Activated T-cell treated with anti-CD3 and anti-CD28 coated beads for 24 hours (primary cell): Measurements from ENCODE around the gene SEMA5B.

Experiments
- DNase-seq: peaks from one replicate; pipeline ENCODE4 v3.0.0-alpha.2; 2020; ENCODE audit warnings: low read depth

SEMA5B gene

GRCh38 chr3:123054931-123055330, 27.4 kb upstream of the SEMA5B start:
- DNase-seq: no peak

GRCh38 chr3:123054109-123054778, 26.7 kb upstream of the SEMA5B start:
- no peak for DNase-seq

DNA sequence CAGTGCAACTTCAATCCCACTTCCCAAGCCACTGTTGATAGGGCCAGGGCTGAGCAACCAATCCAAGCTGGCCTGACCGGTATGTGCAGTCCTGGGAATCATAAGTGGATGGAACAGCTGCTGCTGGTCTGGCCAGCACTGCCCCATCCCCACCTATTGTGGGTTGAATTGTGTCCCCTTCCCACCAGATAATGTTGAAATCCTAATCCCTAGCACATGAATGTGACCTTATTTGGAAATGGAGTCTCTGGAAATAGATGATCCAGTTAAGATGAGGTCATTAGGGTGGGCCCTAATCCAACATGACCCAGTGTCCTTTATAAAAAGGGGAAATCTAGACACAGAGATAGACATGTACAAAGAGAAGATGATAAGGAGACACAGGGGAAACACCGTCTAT, 25.5 kb upstream of the SEMA5B start:
- no peak for DNase-seq

- DNase-seq: no peak
These were observed 23.1 kb upstream of the SEMA5B start for GRCh38 chr3:123050666-123051065.

- DNase-seq: no peak
These were observed 21.1 kb upstream of the SEMA5B start for GRCh38 chr3:123048480-123049237.

- DNase-seq: no peak
These were observed 19.4 kb upstream of the SEMA5B start for GRCh38 chr3:123047062-123047319.

DNA sequence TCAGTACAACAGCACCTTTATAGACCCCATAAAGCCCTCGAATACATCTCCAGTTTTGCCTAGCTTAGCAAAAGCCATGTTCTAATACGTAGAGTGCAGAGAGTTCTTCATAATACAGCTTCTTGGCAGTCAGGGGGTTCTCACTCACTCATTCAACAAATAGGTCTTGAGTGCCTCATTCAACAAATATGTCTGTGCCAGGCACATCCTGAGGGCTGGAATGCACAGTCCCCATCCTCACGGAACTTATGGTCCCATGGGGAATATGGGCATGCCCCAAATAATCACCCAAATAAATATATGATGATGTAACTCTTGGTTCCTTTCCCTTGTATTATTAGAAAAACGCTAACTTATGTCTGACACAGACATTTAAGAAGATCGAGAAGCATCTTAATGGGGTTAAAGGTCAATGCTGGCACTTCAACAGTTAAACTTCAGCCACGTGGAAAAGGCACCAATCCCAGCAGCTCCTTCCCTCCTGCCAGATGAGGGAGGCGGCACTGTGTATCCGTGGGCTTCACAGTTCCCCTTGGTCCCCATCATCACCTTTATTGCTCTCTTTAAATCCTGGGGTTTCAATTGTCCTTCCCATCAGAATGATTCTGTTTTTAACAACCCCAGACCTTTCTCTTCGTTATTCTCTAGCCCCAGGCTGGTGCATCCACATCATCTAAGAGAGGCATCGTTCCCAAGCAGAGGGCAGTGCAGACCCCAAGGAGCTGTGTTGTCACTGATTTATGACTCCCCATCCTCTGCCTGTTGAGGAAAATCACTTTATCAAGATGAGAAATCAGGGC, 18.9 kb upstream of the SEMA5B start:
- DNase-seq: no peak

DNA sequence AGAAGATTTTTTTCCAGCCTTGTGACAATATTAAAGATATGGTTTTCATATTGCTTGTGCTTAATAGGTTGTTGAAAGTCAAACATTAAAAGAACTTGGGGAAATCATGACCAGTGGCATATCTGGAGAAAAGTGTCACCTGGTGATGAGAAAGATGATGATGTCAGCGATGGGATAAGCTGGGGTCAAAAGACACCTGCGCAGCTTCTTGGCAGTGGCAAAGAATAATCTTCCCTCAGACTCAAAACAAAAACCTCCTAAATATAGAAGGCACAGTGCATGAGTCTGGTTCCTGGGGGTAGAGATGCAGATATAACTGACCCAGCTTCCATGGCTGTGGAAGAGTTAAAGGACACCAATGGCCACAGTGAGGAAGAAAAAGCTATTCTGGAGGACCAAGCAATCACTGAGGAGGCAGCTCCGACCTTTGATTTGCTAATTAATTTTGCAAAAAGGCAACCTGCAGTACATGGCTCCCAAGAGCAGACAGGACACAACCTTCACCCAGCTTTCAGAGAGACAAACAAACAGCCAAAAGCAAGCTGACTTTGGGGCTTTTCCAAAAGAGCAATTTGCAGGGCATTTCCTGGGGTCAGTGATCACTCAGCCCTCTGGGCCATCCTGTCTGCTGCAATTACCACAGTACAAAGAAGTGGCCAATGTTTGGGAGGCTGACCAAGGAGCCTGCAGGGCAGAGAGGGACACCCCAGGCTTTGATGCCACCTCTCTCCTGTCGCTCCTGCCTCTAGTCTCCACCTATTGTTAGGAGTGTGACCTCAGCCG, 17.6 kb upstream of the SEMA5B start:
- no peak for DNase-seq

GRCh38 chr3:123042413-123042812, 14.8 kb upstream of the SEMA5B start:
- no peak for DNase-seq

GRCh38 chr3:123039178-123039577, 11.6 kb upstream of the SEMA5B start:
- DNase-seq: no peak

GRCh38 chr3:123038751-123039150, 11.2 kb upstream of the SEMA5B start:
- no peak for DNase-seq

DNA sequence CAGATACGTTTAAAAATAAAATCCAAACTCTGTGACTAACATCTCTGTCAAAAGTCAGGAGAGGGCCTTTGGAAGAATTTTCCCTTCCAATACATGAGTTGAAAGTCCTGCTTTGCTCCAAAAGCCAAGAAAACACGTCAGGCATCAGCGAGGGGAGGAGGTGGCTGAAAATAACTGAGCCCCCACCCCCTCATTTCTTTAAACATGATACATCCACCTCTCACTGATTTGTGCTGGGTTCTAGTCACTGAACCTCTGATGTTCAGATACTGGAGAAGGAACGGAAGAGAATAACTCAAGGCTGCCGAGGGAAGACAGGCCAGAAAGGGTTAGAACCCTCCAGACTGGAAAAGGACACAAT, 9.4 kb upstream of the SEMA5B start:
- DNase-seq: no peak

GRCh38 chr3:123036352-123037014, 8.9 kb upstream of the SEMA5B start:
- no peak for DNase-seq

- no peak for DNase-seq
These were observed 7.4 kb upstream of the SEMA5B start for GRCh38 chr3:123034996-123035395.

DNA sequence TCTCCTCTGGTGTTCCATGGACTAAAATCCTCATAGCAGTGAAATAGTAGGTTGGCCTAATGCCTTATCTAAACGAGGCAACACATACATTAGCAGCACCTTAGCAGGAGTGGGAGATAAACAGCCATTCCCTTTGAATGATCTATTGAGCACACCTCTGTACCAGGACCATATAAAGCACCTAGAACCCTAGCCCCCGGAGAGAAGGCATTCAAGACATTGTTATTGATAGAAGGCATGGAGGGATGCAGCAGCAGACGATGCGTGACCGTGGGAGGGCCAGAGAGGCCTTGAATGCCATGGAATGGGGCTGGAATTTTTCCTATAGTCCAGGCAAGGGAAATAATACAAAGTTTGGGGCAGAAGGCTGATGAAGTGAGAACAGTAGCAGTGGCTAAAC, 6.6 kb upstream of the SEMA5B start:
- DNase-seq: no peak

DNA sequence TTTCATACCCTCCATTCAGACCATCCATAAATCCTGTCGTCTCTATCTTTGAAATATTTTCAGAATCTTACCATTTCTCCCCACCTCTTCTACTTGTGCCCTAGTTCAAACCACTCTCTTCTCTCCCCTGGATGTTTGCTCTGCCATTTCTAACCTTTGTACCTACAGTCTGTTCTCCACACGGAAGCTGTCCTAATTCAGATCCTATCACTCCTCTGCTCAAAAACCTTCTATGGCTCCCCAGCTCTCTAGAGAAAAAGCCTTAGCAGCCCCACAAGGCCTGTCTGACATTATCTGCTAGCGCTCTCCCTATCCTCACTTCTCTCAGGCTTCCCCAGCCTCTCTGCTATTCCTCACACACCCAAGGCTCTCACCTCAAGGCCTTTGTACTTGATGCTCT, 4.5 kb upstream of the SEMA5B start:
- DNase-seq: no peak

DNA sequence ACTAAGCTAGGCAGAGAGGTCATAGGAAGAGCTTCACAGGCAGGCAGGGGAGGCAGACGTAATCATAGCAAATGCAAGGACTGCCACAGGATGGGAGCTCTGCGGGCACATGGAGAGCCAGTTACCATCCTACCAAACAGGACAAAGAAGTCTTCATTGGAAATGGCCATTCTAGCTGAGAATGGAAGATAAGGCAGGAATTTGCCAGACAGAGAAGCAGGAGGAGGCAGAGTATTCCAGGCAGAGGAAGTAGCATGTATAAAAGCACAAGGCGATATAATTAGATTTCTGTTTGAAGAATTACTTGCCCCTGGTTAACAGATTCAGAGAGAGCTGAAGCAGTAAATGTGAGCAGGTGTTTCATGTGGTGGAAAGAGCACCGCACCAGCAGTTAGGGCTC, 3.5 kb upstream of the SEMA5B start:
- DNase-seq: no peak

- no peak for DNase-seq
These were observed 768 bp upstream of the SEMA5B start for GRCh38 chr3:123028233-123028828.

DNA sequence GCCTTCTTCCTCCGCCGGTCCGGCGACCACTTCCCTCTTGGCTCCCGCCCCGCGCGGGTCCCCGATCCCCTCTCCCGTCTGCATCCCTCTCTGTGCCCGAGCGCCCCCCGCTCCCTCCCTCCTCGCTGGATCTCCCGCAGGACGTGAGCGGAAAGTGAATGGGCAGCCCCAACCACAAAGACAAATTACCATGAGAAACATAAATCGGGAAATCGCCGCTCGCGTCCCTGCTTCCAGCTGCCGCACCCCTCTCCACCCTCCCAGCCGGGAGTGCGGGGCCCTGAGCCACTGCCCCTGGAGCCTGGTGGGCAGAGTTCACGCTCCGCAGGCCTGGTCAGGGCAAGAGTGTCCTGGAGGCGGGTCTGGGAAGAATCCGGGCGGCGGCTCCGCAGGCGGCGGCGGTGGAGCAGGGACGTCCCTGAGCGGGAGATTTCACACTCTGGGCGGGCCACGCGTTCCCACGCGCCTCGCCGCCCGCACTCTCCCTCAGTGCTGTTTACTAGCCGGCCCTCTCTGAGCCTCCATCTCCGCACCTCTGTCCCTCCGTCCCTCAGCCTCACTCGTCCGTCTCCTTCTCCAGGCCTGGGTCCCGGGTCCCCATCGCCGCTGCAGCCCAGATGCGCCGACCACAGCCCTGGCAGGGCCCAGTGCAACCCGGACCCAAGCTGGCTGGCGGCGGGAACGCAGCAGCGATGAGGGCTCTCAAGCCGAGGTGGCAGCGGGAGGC, 835 bp downstream of the SEMA5B start:
- no peak for DNase-seq

DNA sequence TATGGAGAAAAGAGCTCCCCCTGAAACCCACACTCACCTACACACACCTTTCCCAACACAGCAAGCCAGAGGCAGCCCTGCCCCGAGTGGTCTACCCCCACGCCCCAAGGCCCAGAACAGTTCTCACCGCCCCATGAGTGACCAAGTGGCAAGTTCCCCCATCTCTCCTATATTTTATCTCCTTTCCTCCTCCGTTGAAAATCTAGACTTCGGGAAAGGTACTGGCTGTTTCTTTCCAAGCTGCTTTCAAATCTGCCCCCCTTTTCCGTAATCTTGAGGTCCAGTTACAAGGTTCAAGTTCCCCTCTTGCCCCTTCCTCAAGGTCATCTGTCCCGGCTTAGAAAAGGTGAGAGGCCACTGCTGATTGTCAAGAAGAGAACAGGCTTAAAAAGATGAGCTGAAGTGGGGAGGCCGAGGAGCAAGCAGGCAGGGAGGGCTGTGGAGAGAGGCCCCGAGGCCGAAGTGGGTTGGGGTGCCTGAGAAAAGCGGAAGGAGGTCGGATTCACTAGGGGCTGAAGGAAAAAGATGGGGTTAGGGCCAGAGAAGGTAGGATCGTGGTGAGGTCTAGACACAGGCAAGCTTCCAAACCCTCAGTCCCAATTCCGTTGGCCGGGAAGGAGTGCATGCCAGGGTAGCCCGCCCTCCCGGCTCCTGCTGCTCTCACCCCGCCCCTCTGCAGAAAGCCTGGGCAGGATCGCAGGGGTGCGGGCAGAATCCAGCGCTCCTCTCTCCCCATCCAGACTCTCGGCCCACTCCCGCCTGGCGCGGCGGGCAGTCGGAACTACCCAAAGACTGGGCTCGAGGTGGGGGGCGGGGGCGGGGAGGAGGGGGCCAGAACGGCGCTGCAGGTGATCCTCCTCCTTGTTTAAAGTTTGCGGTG, 1.7 kb downstream of the SEMA5B start:
- no peak for DNase-seq
